NCI-H1694 (cell line): ENCODE measurements around the gene TACC3.

ENCODE experiments used
- DNase-seq: peaks from one replicate; lab custom pipeline; 2025; lab: John Stamatoyannopoulos, UW

The TACC3 gene

GRCh38 chr4:1760521-1761071, 39.3 kb downstream of the TACC3 start:
- no peak for DNase-seq

GRCh38 chr4:1761130-1761689, 39.9 kb downstream of the TACC3 start:
- no peak for DNase-seq

GRCh38 chr4:1762264-1763010, 41.1 kb downstream of the TACC3 start:
- no peak for DNase-seq

- no peak for DNase-seq
Observed at GRCh38 chr4:1763070-1763549, 41.8 kb downstream of the TACC3 start.

- no peak for DNase-seq
Observed at GRCh38 chr4:1763550-1764080, 42.3 kb downstream of the TACC3 start.

- DNase-seq: no peak
Observed at GRCh38 chr4:1764670-1765069, 43.3 kb downstream of the TACC3 start.

GRCh38 chr4:1765409-1766072, 44.2 kb downstream of the TACC3 start:
- no peak for DNase-seq

GRCh38 chr4:1766106-1767060, 45.1 kb downstream of the TACC3 start:
- no peak for DNase-seq

GRCh38 chr4:1767061-1767769, 45.9 kb downstream of the TACC3 start:
- DNase-seq: no peak

- DNase-seq: peak; percentile 14
Observed at GRCh38 chr4:1767770-1768366, 46.5 kb downstream of the TACC3 start.

- DNase-seq: no peak
Observed at GRCh38 chr4:1768367-1769034, 47.2 kb downstream of the TACC3 start.

GRCh38 chr4:1769692-1770091, 48.4 kb downstream of the TACC3 start:
- no peak for DNase-seq

- no peak for DNase-seq
Observed at GRCh38 chr4:1770245-1770644, 48.9 kb downstream of the TACC3 start.

GRCh38 chr4:1770791-1771231, 49.5 kb downstream of the TACC3 start:
- no peak for DNase-seq

GRCh38 chr4:1771555-1772305, 50.4 kb downstream of the TACC3 start:
- DNase-seq: no peak

GRCh38 chr4:1772853-1773538, 51.7 kb downstream of the TACC3 start:
- DNase-seq: peak; percentile 54

GRCh38 chr4:1773754-1774153, 52.4 kb downstream of the TACC3 start:
- no peak for DNase-seq

GRCh38 chr4:1775731-1776500, 54.6 kb downstream of the TACC3 start:
- DNase-seq: no peak
